Mesenchymal stem cell (in vitro differentiated cells and primary cell): ENCODE data around the gene MS4A13.

Experiments used
- DNase-seq: peaks from one replicate; pipeline ENCODE4 v3.0.0-alpha.2; 2013
- H2AFZ ChIP-seq: one replicate; pipeline ENCODE4 v1.6.1; 2013; ENCODE audit warnings: low read depth, mild to moderate bottlenecking, control low read depth, inconsistent platforms, low read length, moderate library complexity
- H2AK5ac ChIP-seq: 2 replicates; pipeline ENCODE4 v1.6.1; 2013; ENCODE audit warnings: low read length, moderate library complexity, mild to moderate bottlenecking, inconsistent platforms; ENCODE audit not compliant: severe bottlenecking
- H2BK120ac ChIP-seq: one replicate; pipeline ENCODE4 v1.6.1; 2013; ENCODE audit warnings: low read depth, mild to moderate bottlenecking, inconsistent platforms, low read length, moderate library complexity
- H2BK12ac ChIP-seq, 2 experiments: one replicate each; pipeline ENCODE4 v1.6.1; 2013; ENCODE audit warnings: inconsistent platforms in 2 of 2, low read length in 2 of 2, mild to moderate bottlenecking in 2 of 2, moderate library complexity in 2 of 2, control low read depth in 1 of 2
- H2BK15ac ChIP-seq: one replicate; pipeline ENCODE4 v1.6.1; 2013; ENCODE audit warnings: mild to moderate bottlenecking, low read depth, inconsistent platforms; ENCODE audit not compliant: poor library complexity, severe bottlenecking
- H2BK5ac ChIP-seq: 2 replicates; pipeline ENCODE4 v1.6.1; 2013; ENCODE audit warnings: low read depth, mild to moderate bottlenecking, low read length, control low read depth, inconsistent platforms; ENCODE audit not compliant: poor library complexity, severe bottlenecking
- H3K14ac ChIP-seq, 2 experiments: one replicate each; pipeline ENCODE4 v1.6.1; 2013; ENCODE audit warnings: inconsistent platforms in 2 of 2, low read length in 2 of 2, control low read depth in 1 of 2, mild to moderate bottlenecking in 1 of 2, moderate library complexity in 1 of 2
- H3K18ac ChIP-seq, 2 experiments: one replicate each; pipeline ENCODE4 v1.6.1; 2013; ENCODE audit warnings: inconsistent platforms in 2 of 2, low read length in 2 of 2, control low read depth in 1 of 2, low read depth in 1 of 2, mild to moderate bottlenecking in 1 of 2
- H3K23ac ChIP-seq, 2 experiments: one replicate each; pipeline ENCODE4 v1.6.1; 2013; ENCODE audit warnings: inconsistent platforms in 2 of 2, low read length in 2 of 2, mild to moderate bottlenecking in 2 of 2, moderate library complexity in 2 of 2, control low read depth in 1 of 2
- H3K27ac ChIP-seq: 2 replicates; pipeline ENCODE4 v1.5.1; 2013; ENCODE audit warnings: mild to moderate bottlenecking, moderate library complexity, low read length, control low read depth, inconsistent platforms; ENCODE audit not compliant: poor library complexity, severe bottlenecking
- H3K27me3 ChIP-seq, 2 experiments: 2 replicates each; pipeline versions ENCODE4 v1.6.1 to v1.7.0; 2013; ENCODE audit warnings: low read length in 2 of 2, mild to moderate bottlenecking in 2 of 2, moderate library complexity in 2 of 2, control low read depth in 1 of 2, inconsistent platforms in 1 of 2; ENCODE audit not compliant: control insufficient read depth in 1 of 2, insufficient read depth in 1 of 2
- H3K36me3 ChIP-seq, 2 experiments: 2 replicates each; pipeline versions ENCODE4 v1.6.1 to v1.7.0; 2013; ENCODE audit warnings: low read length in 2 of 2, control low read depth in 1 of 2, inconsistent platforms in 1 of 2, low read depth in 1 of 2, mild to moderate bottlenecking in 1 of 2; ENCODE audit not compliant: insufficient read depth in 2 of 2, control insufficient read depth in 1 of 2
- H3K4ac ChIP-seq, 2 experiments: one replicate each; pipeline ENCODE4 v1.6.1; 2013; ENCODE audit warnings: inconsistent platforms in 2 of 2, low read length in 2 of 2, mild to moderate bottlenecking in 2 of 2, moderate library complexity in 2 of 2, control low read depth in 1 of 2, low read depth in 1 of 2
- H3K4me1 ChIP-seq: 2 replicates; pipeline ENCODE4 v1.6.1; 2013; ENCODE audit warnings: low read depth, low read length, control low read depth; ENCODE audit not compliant: control insufficient read depth, insufficient read depth
- H3K4me2 ChIP-seq: 2 replicates; pipeline ENCODE4 v1.6.1; 2013; ENCODE audit warnings: low read length, mild to moderate bottlenecking, inconsistent platforms; ENCODE audit not compliant: poor library complexity, severe bottlenecking
- H3K4me3 ChIP-seq, 2 experiments: 2 replicates each; pipeline versions ENCODE4 v1.5.1 to v1.7.0; 2013; ENCODE audit warnings: low read length in 2 of 2, mild to moderate bottlenecking in 2 of 2, control low read depth in 1 of 2, low read depth in 1 of 2; ENCODE audit not compliant: insufficient read depth in 1 of 2
- H3K79me1 ChIP-seq: replicated peaks from 2 replicates; pipeline ENCODE4 v1.6.1; 2013; ENCODE audit warnings: mild to moderate bottlenecking, control low read depth, low read length, inconsistent platforms; ENCODE audit not compliant: poor library complexity, severe bottlenecking
- H3K9ac ChIP-seq: 2 replicates; pipeline ENCODE4 v1.7.0; 2013; ENCODE audit warnings: mild to moderate bottlenecking, low read length, moderate library complexity
- H3K9me3 ChIP-seq: 2 replicates; pipeline ENCODE4 v1.7.0; 2013; ENCODE audit warnings: mild to moderate bottlenecking, low read length; ENCODE audit not compliant: control insufficient read depth
- H4K8ac ChIP-seq: one replicate; pipeline ENCODE4 v1.6.1; 2013; ENCODE audit warnings: inconsistent platforms, mild to moderate bottlenecking, low read length, moderate library complexity
- H4K91ac ChIP-seq: one replicate; pipeline ENCODE4 v1.6.1; 2013; ENCODE audit warnings: mild to moderate bottlenecking, low read length, inconsistent platforms
- WGBS: methylation state at CpG from one replicate; pipeline ENCODE4 v1.1.7; 2013; ENCODE audit warnings: mixed read lengths; 5-methylcytosine and 5-hydroxymethylcytosine counted together

The MS4A13 gene

DNA sequence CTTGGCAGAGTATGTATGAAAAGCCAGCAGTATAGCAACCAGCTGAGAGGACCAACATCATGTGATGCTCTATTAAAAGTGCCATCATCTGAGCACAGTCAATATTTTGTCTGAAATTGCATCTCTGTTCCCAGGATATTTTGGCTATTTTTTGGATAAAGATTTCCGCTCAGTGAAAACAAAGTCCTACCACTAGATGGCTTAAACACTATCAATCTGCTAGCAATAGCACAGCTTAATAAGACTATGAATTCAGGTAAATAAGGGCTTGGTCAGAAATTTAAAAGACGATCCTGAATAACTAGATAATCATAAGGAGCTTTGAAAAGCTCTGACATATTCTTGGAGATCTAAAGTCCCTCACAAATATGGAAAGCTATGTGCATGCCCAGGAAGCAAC, 74.4 kb downstream of the MS4A13 start:
- no peak overlapping the region for H3K4me2 ChIP-seq
- no peak overlapping the region for H2BK5ac ChIP-seq
- H4K8ac ChIP-seq = no peak overlapping the region
- H3K14ac ChIP-seq = no peak overlapping the region
- no peak overlapping the region for H3K4me3 ChIP-seq
- no peaks in the 10 kb centered on the region for H3K4me1 ChIP-seq
- H3K23ac ChIP-seq = no peak overlapping the region
- H3K36me3 ChIP-seq = no peaks in the 10 kb centered on the region
- H2AFZ ChIP-seq = no peak overlapping the region
- no peak overlapping the region for H3K27ac ChIP-seq
- H3K27me3 ChIP-seq = peaks cover 0 to 4% of the 10 kb centered on the region in 2 experiments
- no peak overlapping the region for H4K91ac ChIP-seq
- 83% methylated on average over 1 of the region's 2 CpGs for WGBS
- H3K18ac ChIP-seq = no peak overlapping the region
- H3K4ac ChIP-seq = no peak overlapping the region
- DNase-seq = no peak
- no peak overlapping the region for H2BK12ac ChIP-seq
- H2BK120ac ChIP-seq = no peak overlapping the region
- no peak overlapping the region for H2AK5ac ChIP-seq
- H3K9me3 ChIP-seq = peaks cover 8% of the 10 kb centered on the region
- no peaks in the 10 kb centered on the region for H3K79me1 ChIP-seq
- no peak overlapping the region for H3K9ac ChIP-seq
- H2BK15ac ChIP-seq = no peak overlapping the region
